ENCODE measurements around the gene XIRP2.
"Not testable (repeated sequence)": the region's sequence is repeated elsewhere in the genome, so short reads cannot be mapped to it uniquely, and the experiment has no call there.

The XIRP2 gene

DNA sequence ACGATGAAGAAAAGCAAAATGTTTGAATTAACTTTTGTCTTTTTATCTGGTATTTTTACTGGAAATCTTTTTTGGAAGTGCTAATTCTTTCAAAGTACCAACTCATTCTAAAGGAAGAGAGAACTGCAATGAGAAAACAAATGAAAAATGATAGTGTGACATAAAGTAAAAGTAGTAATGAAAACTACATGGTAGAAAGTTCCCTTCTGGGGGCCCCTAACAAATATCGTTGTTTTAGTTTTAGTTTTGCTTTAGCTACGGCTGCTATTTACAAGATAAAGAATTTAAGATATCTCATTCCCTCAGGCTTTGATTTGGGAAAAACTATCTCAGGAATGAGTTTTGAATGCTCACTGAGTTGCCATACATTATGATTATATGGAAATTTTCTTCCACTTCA is 161.4 kb downstream of the XIRP2 start:
- DNase-seq (ENCODE audit: low read depth, low spot score), result no peak

DNA sequence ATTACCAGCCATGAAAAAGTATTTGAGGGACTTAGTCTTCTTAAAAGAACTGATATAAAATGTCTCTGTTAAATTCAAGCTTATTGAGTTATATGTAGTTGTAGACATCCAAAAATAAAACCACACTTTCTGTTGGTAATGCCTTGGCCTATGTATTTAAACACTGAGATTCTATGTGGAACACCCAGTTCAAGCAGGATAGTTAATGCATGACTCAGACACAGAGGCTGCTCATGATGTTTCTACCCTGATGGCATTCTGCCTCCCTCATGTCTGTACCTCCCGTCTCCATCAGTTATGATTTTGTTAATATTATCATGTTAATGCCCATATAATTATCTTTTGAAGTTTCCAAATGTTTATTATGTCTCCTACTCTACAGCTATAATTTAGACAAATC is 164.5 kb downstream of the XIRP2 start:
- peak; percentile 64 for DNase-seq (ENCODE audit: low read depth, low spot score)

- DNase-seq (ENCODE audit: low read depth, low spot score), result no peak
Measured at GRCh38 chr2:167054881-167055280, 166.6 kb downstream of the XIRP2 start.

GRCh38 chr2:167057446-167057845 is 169.2 kb downstream of the XIRP2 start:
- peak; percentile 2 for DNase-seq (ENCODE audit: low read depth, low spot score)

DNA sequence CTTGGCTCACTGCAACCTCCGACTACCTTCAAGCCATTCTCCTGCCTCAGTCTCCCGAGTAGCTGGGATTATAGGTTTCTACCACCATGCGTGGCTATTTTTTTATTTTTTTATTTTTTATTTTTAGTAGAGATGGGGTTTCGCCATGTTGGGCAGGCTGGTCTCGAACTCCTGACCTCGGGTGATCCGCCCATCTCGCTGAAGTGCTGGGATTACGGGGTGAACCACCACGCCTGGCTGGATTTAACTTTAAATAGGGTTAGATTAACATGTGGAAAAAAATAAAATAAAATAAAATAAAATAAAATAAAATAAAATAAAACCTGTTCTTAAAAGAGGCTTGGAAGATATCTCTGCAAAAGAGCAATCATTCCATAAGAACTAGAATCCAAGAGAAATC is 170.9 kb downstream of the XIRP2 start:
- DNase-seq (ENCODE audit: low read depth, low spot score), result no peak

GRCh38 chr2:167069855-167070254 is 181.6 kb downstream of the XIRP2 start:
- DNase-seq (ENCODE audit: low read depth, low spot score), result no peak

- DNase-seq (ENCODE audit: low read depth, low spot score), result not testable (repeated sequence)
Measured at GRCh38 chr2:167075708-167076107, 187.4 kb downstream of the XIRP2 start.

- DNase-seq (ENCODE audit: low read depth, low spot score), result not testable (repeated sequence)
Measured at GRCh38 chr2:167098931-167099330, 210.7 kb downstream of the XIRP2 start.

GRCh38 chr2:167100506-167100905 is 212.2 kb downstream of the XIRP2 start:
- no peak for DNase-seq (ENCODE audit: low read depth, low spot score)

DNA sequence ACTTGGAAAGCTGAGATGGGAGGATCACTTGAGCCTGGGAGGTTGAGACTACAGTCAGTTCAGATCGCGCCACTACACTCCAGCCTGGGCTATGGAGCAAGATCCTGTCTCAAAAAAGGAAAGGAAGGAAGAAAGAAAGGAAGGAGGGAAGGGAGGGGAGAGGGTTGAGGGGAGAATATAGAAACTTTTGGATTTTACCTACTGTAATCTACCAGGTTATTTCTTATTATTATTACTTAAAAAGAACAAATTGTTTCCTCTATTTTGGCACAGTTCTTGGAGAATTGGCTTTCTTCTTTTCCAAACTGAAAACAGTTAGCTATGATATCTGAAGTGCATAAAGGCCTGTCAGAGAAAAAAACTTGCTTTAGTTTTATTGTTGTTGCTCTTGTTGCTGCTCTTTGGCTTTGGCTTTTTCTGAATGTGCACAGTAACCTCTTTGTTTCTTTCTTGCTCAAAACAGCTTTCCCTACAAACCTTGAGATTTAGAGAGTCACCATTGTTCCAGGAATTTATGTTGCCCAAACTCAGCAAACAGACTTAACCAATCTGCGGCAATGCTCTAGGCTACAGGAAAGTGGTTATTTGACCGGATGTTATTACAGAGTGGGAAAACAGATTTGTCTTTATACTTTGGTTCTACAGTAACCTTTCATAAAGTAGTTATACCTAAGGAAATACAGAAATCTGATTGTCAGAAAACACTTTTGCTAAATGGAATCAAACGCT is 214.9 kb downstream of the XIRP2 start:
- no peak for DNase-seq (ENCODE audit: low read depth, low spot score)

DNA sequence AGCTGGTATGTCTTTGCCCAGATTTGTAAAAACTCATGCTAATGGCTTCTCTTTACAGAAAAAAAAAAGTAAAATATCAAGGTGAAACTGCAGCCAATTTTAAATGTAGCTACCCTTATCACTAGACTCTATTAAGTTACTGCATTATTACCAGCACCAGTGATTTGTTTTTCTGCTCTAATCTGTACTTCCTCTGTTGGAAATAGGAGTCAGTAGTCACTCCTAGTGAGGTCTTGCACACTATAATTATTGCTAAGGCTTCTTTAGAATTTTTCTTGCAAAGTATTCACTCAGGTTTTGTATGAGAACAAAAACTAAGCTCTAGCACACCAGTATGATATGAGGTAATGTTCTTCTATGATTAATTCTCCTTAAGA is 215.5 kb downstream of the XIRP2 start:
- DNase-seq (ENCODE audit: low read depth, low spot score), result no peak

DNA sequence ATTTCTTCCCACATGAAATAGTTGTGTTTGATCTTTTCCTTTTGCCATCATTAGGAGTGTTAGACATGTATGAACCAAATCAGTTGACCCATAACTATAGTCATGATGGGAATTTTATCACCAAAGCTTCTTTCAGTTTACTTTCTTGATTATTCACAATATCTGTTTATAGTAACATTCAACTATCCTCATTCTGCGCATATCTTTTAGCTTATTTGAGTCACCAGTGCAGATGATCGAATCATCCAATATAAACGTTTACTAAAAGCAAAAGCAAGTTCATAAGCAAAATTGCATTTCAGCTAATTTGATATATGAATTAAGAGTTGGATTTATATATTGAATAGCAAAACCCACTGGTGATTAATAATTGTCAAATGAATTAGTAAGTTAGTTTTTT is 216.4 kb downstream of the XIRP2 start:
- no peak for DNase-seq (ENCODE audit: low read depth, low spot score)

DNA sequence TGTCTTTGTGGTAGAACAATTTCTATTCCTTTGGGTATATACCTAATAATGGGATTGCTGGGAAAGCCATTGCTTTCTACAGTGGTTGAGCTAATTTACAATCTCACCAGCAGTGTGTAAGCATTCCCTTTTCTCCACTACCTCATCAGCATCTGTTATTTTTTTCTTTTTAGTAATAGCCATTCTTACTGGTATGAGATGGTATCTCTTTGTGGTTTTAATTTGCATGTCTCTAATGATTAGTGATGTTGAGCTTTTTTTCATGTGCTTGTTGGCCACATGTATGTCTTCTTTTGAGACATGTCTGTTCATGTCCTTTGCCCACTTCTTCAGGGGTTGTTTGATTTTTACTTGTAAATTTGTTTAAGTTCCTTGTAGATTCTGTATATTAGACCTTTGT is 221.4 kb downstream of the XIRP2 start:
- DNase-seq (ENCODE audit: low read depth, low spot score), result not testable (repeated sequence)

DNA sequence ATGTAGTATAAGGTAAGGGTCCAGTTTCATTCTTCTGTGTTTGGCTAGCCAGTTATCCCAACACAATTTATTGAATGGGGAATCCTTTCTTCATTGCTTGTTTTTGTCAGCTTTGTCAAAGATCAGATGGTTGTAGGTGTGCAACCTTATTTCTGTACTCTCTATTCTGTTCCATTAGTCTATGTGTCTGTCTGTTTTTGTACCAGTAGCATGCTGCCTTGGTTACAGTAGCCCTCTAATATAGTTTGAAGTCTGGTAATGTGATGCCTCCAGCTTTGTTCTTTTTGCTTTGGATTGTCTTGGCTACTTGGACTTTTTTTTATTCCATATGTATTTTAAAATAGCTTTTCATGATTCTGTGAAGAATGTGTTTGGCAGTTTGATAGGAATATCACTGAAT is 222.1 kb downstream of the XIRP2 start:
- DNase-seq (ENCODE audit: low read depth, low spot score), result no peak

DNA sequence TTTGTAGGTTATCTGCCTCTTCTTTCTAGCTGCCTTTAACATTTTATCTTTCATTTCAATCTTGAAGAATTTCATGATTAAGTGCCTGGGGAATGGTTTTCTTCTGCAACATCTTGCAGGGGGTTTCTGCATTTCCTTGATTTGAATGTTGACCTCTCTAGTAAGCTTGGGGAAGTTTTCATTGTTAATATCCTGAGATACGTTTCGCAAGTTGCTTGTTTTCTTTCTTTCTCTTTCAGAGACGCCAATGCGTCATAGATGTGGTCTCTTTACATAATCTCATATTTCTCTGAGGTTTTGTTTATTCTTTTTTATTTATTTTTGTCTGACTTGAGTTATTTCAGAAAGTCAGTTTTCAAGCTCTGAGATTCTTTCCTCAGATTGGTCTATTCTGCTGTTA is 225.7 kb downstream of the XIRP2 start:
- DNase-seq (ENCODE audit: low read depth, low spot score), result no peak

GRCh38 chr2:167115541-167115940 is 227.3 kb downstream of the XIRP2 start:
- DNase-seq (ENCODE audit: low read depth, low spot score), result no peak

DNA sequence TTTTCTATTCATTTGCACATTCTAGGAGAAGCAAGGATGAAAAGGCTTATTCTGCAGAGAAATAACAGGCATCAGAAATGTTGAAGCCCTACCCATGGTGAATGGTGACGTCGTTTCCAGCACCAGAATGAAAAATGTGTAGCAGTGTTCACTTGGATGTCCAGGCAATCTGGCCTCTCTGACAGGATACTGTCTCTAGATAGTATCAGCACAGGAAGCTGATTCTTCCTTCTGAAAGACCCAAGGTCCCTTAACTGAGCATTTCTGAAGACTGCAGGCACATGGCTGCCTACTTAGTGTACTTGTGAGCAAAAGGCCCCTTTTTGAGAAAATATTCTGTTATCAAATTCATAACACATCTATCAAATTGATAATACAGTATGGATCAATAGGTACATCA is 234.1 kb downstream of the XIRP2 start:
- no peak for DNase-seq (ENCODE audit: low read depth, low spot score)

DNA sequence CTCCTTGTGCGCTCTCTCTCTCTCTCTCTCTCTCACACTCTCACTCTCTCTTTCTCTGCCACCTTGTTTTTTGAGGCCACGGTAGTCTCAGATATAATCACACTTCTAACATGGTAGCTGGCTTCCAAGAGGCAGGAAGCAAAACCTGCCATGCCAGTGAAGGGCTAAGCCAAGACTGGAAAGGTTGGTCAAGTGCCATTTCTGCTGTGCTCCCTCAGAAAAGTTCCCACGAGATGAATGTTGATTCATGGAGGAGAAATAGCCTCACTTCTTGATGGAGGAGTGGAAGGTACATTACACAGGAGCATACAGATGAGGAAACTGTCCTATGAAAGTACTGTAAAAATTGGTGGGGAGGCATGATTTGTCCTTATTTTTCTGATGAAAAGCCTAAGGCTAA is 237.9 kb downstream of the XIRP2 start:
- no peak for DNase-seq (ENCODE audit: low read depth, low spot score)

- peak; percentile 34 for DNase-seq (ENCODE audit: low read depth, low spot score)
Measured at GRCh38 chr2:167127135-167127534, 238.9 kb downstream of the XIRP2 start.

- no peak for DNase-seq (ENCODE audit: low read depth, low spot score)
Measured at GRCh38 chr2:167128130-167128529, 239.8 kb downstream of the XIRP2 start.

DNA sequence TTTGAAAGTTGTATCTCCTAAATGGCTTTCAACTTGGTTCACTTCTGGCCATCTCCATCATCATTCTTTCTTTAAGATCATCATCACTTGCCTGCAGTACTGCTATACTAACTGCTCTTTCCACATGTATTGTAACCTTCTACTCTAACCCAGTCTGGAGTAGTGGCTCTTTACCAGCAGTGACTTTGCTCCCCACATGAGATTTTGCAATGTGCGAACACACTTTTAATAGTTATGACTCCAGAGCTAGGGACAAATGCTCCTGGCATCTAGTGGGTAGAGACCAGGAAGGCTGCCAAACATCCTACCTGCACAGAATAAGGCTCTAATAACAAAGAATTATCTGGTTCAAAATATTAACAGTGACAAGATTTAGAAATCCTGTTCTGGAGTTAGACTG is 243.8 kb downstream of the XIRP2 start:
- no peak for DNase-seq (ENCODE audit: low read depth, low spot score)

- no peak for DNase-seq (ENCODE audit: low read depth, low spot score)
Measured at GRCh38 chr2:167132906-167133555, 244.8 kb downstream of the XIRP2 start.

DNA sequence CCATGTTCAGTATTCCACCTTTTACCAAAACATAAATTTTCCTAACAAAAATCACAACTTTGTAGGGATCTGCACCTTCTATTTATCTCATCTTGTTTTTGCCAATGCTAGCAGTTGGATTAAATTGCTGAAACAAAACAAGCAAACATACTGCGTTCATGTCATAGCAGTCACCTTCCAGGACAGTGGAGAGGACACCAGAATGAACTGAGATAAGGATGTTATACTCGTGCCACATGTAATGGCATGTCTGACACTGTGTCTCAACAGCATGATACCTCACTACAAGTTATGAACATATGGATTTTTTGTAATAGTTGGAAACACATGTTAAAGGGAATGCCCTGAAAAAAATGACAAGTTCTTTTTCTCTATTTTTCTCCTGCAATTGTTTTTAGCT is 245.3 kb downstream of the XIRP2 start:
- DNase-seq (ENCODE audit: low read depth, low spot score), result no peak

Data from astrocyte of the hippocampus (primary cell).